GM12878 (cell line): Measurements from ENCODE around the gene KCNJ16. TPM values are rescaled to one million over a fixed set of nuclear protein-coding genes. Genes with fewer than 3 reads are reported as not detected.

Experiments
- ATAC-seq: fragments of 200-7000 bp; cut with Tn5 transposase; 3 replicates; pipeline ENCODE4 v1.9.1; 2020; ENCODE audit warnings: mild to moderate bottlenecking, moderate library complexity
- BruUV-seq: library from RNA; stranded (reverse); fragments of 400-500 nt; replicated peaks from 2 replicates; lab custom pipeline; 2021; lab: Mats Ljungman, UMichigan
- CTCF ChIA-PET: fragments of 300-600 bp; sonication (Branson Sonifier 250); formaldehyde crosslinking; extraction: SDS; loops from one replicate; lab custom pipeline; 2021; ENCODE audit warnings: inconsistent platforms; lab: Yijun Ruan, JAX
- POLR2A ChIA-PET: fragments of 350-600 bp; formaldehyde crosslinking; extraction: SDS; loops from one replicate; lab custom pipeline; 2021; ENCODE audit warnings: inconsistent platforms; lab: Charles Lee
- RAD21 ChIA-PET: fragments of 300-600 bp; sonication (Branson Sonifier 250); formaldehyde crosslinking; loops from one replicate; lab custom pipeline; 2023; ENCODE audit warnings: antibody characterized with exemption; ENCODE audit not compliant: unreplicated experiment; lab: Charles Lee
- SMC1A ChIA-PET: fragments of 300-600 bp; sonication (Branson Sonifier 250); formaldehyde crosslinking; loops from one replicate; lab custom pipeline; 2023; ENCODE audit not compliant: unreplicated experiment, uncharacterized antibody; lab: Charles Lee
- DNase-seq: peaks from one replicate; pipeline ENCODE4 v3.0.0-alpha.2; 2011; ENCODE audit warnings: low read depth, low spot score
- FAIRE-seq: peaks from 3 replicates; lab custom pipeline; 2011; peaks lifted over from hg19 to GRCh38; lab: Jason Lieb, UNC
- H2AFZ ChIP-seq: 2 replicates; pipeline ENCODE4 v1.6.0; 2011; ENCODE audit warnings: low read depth, low read length, control low read depth; ENCODE audit not compliant: control insufficient read depth
- H3K27ac ChIP-seq: 2 replicates; pipeline ENCODE4 v1.5.1; 2011; ENCODE audit warnings: control low read depth; ENCODE audit not compliant: control insufficient read depth, insufficient read depth
- H3K27me3 ChIP-seq, 2 experiments: replicated peaks in 1 of 2; 2 replicates each; pipeline versions ENCODE4 v1.6.0 to v1.6.1; 2011; ENCODE audit warnings: low read length in 1 of 2; ENCODE audit not compliant: control insufficient read depth in 2 of 2, insufficient read depth in 2 of 2
- H3K36me3 ChIP-seq, 2 experiments: 2 replicates each; pipeline ENCODE4 v1.5.1; 2011; ENCODE audit warnings: low read length in 1 of 2; ENCODE audit not compliant: control insufficient read depth in 2 of 2, insufficient read depth in 2 of 2
- H3K4me1 ChIP-seq: 2 replicates; pipeline ENCODE4 v1.6.1; 2011; ENCODE audit warnings: mild to moderate bottlenecking, low read length, moderate library complexity, mixed read lengths; ENCODE audit not compliant: control insufficient read depth, insufficient read depth
- H3K4me2 ChIP-seq: 2 replicates; pipeline ENCODE4 v1.6.0; 2011; ENCODE audit warnings: control low read depth; ENCODE audit not compliant: control insufficient read depth, insufficient read depth
- H3K4me3 ChIP-seq: fragments of 200-600 bp; sonication (generic); 2 replicates; pipeline ENCODE4 v1.5.1; 2016
- H3K79me2 ChIP-seq: 2 replicates; pipeline ENCODE4 v1.6.0; 2011; ENCODE audit warnings: low read length; ENCODE audit not compliant: control insufficient read depth, insufficient read depth
- H3K9ac ChIP-seq: 2 replicates; pipeline ENCODE4 v1.8.0; 2011; ENCODE audit warnings: low read length, control low read depth, mixed read lengths; ENCODE audit not compliant: control insufficient read depth, insufficient read depth
- H3K9me3 ChIP-seq: replicated peaks from 3 replicates; pipeline ENCODE4 v1.5.1; 2011; ENCODE audit warnings: mild to moderate bottlenecking, low read length; ENCODE audit not compliant: control insufficient read depth, insufficient read depth
- H4K20me1 ChIP-seq: 2 replicates; pipeline ENCODE4 v1.6.0; 2011; ENCODE audit not compliant: control insufficient read depth, insufficient read depth
- CEBPB ChIP-seq, 2 experiments: fragments of 150-350 bp in 1 of 2; IDR thresholded peaks; 2 replicates each; pipeline ENCODE4 v1.6.1; 2012 to 2014; ENCODE audit warnings: low read depth in 2 of 2, low read length in 2 of 2, borderline replicate concordance in 1 of 2, inconsistent platforms in 1 of 2
- ESRRA ChIP-seq: IDR thresholded peaks from 2 replicates; pipeline ENCODE4 v1.6.1; 2012; ENCODE audit warnings: mild to moderate bottlenecking, low read length, improper control_type of control experiment
- FOS ChIP-seq: IDR thresholded peaks from 3 replicates; pipeline ENCODE4 v1.6.1; 2011; ENCODE audit warnings: borderline replicate concordance; ENCODE audit not compliant: insufficient read length; ENCODE audit errors: extremely low read depth
- IRF4 ChIP-seq: IDR thresholded peaks from 2 replicates; pipeline ENCODE4 v1.6.1; 2011; ENCODE audit warnings: low read depth, low read length
- MLLT1 ChIP-seq: fragments of 450-650 bp; IDR thresholded peaks from 2 replicates; pipeline ENCODE4 v1.6.1; 2016; ENCODE audit warnings: mild to moderate bottlenecking
- MXI1 ChIP-seq: fragments of 150-350 bp; IDR thresholded peaks from 2 replicates; pipeline ENCODE4 v1.6.1; 2011; ENCODE audit warnings: low read depth, mild to moderate bottlenecking, inconsistent platforms, low read length, improper control_type of control experiment
- NFXL1 ChIP-seq: fragments of 450-650 bp; IDR thresholded peaks from 2 replicates; pipeline ENCODE4 v1.6.1; 2017; ENCODE audit warnings: antibody characterized with exemption, mild to moderate bottlenecking, borderline replicate concordance
- NR2C1 ChIP-seq: fragments of 450-650 bp; IDR thresholded peaks from 2 replicates; pipeline ENCODE4 v1.6.1; 2017; ENCODE audit warnings: antibody characterized with exemption, mild to moderate bottlenecking, moderate library complexity
- RELB ChIP-seq: fragments of 450-650 bp; IDR thresholded peaks from 2 replicates; pipeline ENCODE4 v1.6.1; 2017; ENCODE audit warnings: low read depth, mild to moderate bottlenecking, moderate library complexity
- SMC3 ChIP-seq: IDR thresholded peaks from 2 replicates; pipeline ENCODE4 v1.6.1; 2011; ENCODE audit warnings: low read length, improper control_type of control experiment, borderline replicate concordance
- SPI1 ChIP-seq: IDR thresholded peaks from 2 replicates; pipeline ENCODE4 v1.6.1; 2011; ENCODE audit warnings: low read depth, mild to moderate bottlenecking, low read length, moderate library complexity, borderline replicate concordance; ENCODE audit not compliant: insufficient read depth
- TAF1 ChIP-seq: IDR thresholded peaks from 2 replicates; pipeline ENCODE4 v1.6.1; 2011; ENCODE audit warnings: mild to moderate bottlenecking, low read depth, low read length, borderline replicate concordance
- TBL1XR1 ChIP-seq: IDR thresholded peaks from 2 replicates; pipeline ENCODE4 v1.6.1; 2012; ENCODE audit warnings: low read depth, low read length, improper control_type of control experiment
- WRNIP1 ChIP-seq: IDR thresholded peaks from 2 replicates; pipeline ENCODE4 v1.6.1; 2011; ENCODE audit warnings: low read depth, low read length, improper control_type of control experiment, borderline replicate concordance
- ZNF274 ChIP-seq: IDR thresholded peaks from one replicate; pipeline ENCODE4 v1.8.0; 2011; ENCODE audit not compliant: insufficient read length, insufficient read depth
- WGBS: methylation state at CpG from one replicate; pipeline ENCODE4 v1.1.6; 2016; ENCODE audit warnings: low lambda C conversion rate; ENCODE audit not compliant: insufficient replicate concordance, insufficient coverage; ENCODE audit errors: missing lambda C conversion rate; 5-methylcytosine and 5-hydroxymethylcytosine counted together
- in situ Hi-C: fragments of 300-500 bp; cut with MboI; formaldehyde crosslinking; loops from 9 replicates; pipeline ENCODE4 v1.14.3; 2018; ENCODE audit warnings: mixed read lengths
- intact Hi-C: fragments of 100-400 bp; cut with micrococcal nuclease; formaldehyde crosslinking; loops from one replicate; pipeline ENCODE4 v1.14.2; 2022; ENCODE audit not compliant: unreplicated experiment
- polyA plus RNA-seq, 11 experiments: library from polyadenylated mRNA; depleted of rRNA in 4 of 11; unstranded in 6 of 11; stranded (reverse) in 5 of 11; fragments of >200 nt; fragmentation: Nextera tagmentation in 4 of 11; fragmentation: Illumina TruSeq in 1 of 11; extraction: Ambion mirVana in 4 of 11; extraction: Trizol in 1 of 11; gene quantifications; 1 replicate in 1 of 11; 2 replicates in 10 of 11; pipeline versions ENCODE4 v1.2.1 to v1.2.3, GENCODE V29; 2011 to 2016; ENCODE audit warnings: inconsistent platforms in 2 of 11, missing spikeins in 2 of 11, low read depth in 1 of 11
- total RNA-seq, 4 experiments: library from RNA; depleted of rRNA in 3 of 4; stranded (reverse); fragments of >200 nt in 3 of 4; fragmentation: Illumina TruSeq in 1 of 4; extraction: Trizol in 1 of 4; gene quantifications; 2 replicates each; pipeline versions ENCODE4 v1.2.1 to v1.2.3, GENCODE V29; 2013 to 2021

Gene KCNJ16
- total and polyA plus RNA-seq, 10 of the 15 experiments (the other 5 are each of a cell fraction or from before 2014, with no cell fraction given) = 0.08 to 0.24 (median 0.20) TPM; not detected in 7

- H3K27ac ChIP-seq = no peak overlapping the region
- ChIA-PET SMC1A (no interaction called here), POLR2A (no interaction called here), RAD21 (no interaction called here), CTCF (no interaction called here)
- ATAC-seq (no peak), FAIRE-seq (no peak), DNase-seq (no peak)
- no peaks in the 10 kb centered on the region for H3K4me1 ChIP-seq
- intact Hi-C loops (no loop called here), in situ Hi-C loops (no loop called here)
- WGBS = 27% methylated on average over 3 of the region's 3 CpGs
- H2AFZ ChIP-seq = no peak overlapping the region
- H3K9ac ChIP-seq = no peak overlapping the region
- no peak overlapping the region for H3K4me3 ChIP-seq
- no peaks in the 10 kb centered on the region for H3K27me3 ChIP-seq
- no TSS peak for BruUV-seq
- no peaks in the 10 kb centered on the region for H4K20me1 ChIP-seq
- TF ChIP-seq NR2C1 (no peak), FOS (no peak), WRNIP1 (no peak)
- no peaks in the 10 kb centered on the region for H3K9me3 ChIP-seq
- no peaks in the 10 kb centered on the region for H3K36me3 ChIP-seq
- H3K4me2 ChIP-seq = no peak overlapping the region
- no peaks in the 10 kb centered on the region for H3K79me2 ChIP-seq
Measured at GRCh38 chr17:70102531-70102930, 27.5 kb downstream of the KCNJ16 start.

DNA sequence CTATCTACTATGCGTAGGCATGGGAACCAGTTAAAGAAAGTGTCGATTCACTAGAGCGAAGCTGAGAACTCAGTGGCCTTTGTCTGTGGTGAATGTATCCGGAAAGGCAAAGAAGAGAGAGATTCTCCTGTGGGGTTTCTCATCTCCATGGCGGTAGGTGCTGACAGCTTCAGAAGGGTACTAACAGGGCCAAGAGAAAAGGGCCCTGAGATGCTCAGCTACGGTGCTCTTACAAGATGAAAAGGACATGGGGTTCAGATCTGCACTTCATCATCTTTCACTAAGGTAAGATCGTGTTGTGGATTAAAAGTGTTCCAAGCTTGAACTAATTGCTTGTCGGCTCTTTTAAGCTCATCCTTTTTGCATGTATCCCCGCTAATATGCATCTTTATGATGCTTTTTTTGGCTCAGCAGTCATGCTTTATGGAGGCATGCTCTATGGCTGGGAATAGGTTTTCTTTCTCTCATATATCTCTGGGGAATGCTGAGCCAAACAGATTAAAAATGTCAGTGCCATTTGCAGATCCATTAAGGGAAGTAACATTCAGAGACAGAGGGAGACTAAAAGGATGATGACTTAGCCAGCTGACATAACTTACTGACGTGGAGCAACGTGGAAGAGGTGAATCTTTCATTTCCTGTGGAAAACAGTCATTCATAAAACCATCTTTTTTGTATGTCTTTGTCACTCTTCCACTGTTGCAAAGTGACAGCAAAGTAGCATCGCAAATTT is 29.9 kb downstream of the KCNJ16 start:
- no peak for FAIRE-seq
- POLR2A ChIA-PET = no interaction called here
- no peaks in the 10 kb centered on the region for H3K4me1 ChIP-seq
- TF ChIP-seq CEBPB (IDR thresholded peaks at IDR 0.05; ENCODE audit: borderline replicate concordance in 1 of 2, low read depth in 2 of 2, low read length in 2 of 2) (no peak), SMC3 (no peak), NFXL1 (no peak), IRF4 (no peak), RELB (no peak), SPI1 (no peak), ZNF274 (no peak), MXI1 (no peak), TBL1XR1 (no peak), TAF1 (no peak), MLLT1 (no peak), ESRRA (no peak)

More for the DNA sequence above, 29.9 kb downstream of the KCNJ16 start:
- no peak for ATAC-seq
- H3K36me3 ChIP-seq = no peaks in the 10 kb centered on the region
- intact Hi-C loops (no loop called here), in situ Hi-C loops (no loop called here)
- BruUV-seq = no TSS peak
- no peaks in the 10 kb centered on the region for H3K9me3 ChIP-seq
- CTCF ChIA-PET = interaction anchor here (0.7 kb wide), 1 partner anchor 10 kb away, joined by 3 read pairs; no protein-coding TSS in a partner anchor
- no peak overlapping the region for H2AFZ ChIP-seq
- H3K27ac ChIP-seq = no peak overlapping the region
- no peaks in the 10 kb centered on the region for H3K27me3 ChIP-seq
- 20% methylated on average over 12 of the region's 12 CpGs for WGBS
- H3K9ac ChIP-seq = no peak overlapping the region
- SMC1A ChIA-PET = no interaction called here
- H3K79me2 ChIP-seq = no peaks in the 10 kb centered on the region
- H3K4me3 ChIP-seq = no peak overlapping the region
- no peak for DNase-seq
- no peak overlapping the region for H3K4me2 ChIP-seq
- H4K20me1 ChIP-seq = no peaks in the 10 kb centered on the region
- RAD21 ChIA-PET = no interaction called here
